Activated CD4-positive, alpha-beta memory T cell treated with anti-CD3 and anti-CD28 coated beads for 36 hours (primary cell): ENCODE results near the gene SLC25A44. TPM values are rescaled to one million over a fixed set of nuclear protein-coding genes. Genes with fewer than 3 reads are reported as not detected.

Source experiments
- CTCF ChIA-PET: fragments of 350-600 bp; sonication (Branson Sonifier 250); formaldehyde crosslinking; loops from one replicate; lab custom pipeline; 2021; ENCODE audit warnings: antibody characterized with exemption, inconsistent platforms; lab: Charles Lee
- POLR2A ChIA-PET: fragments of 350-600 bp; sonication (Branson Sonifier 250); formaldehyde crosslinking; loops from one replicate; lab custom pipeline; 2021; ENCODE audit warnings: antibody characterized with exemption; lab: Charles Lee
- DNase-seq: peaks from one replicate; pipeline ENCODE4 v3.0.0-alpha.2; 2020
- H3K27ac Mint-ChIP-seq: one replicate; pipeline ENCODE4 v1.8.0; 2021; ENCODE audit warnings: mixed read lengths
- H3K27me3 Mint-ChIP-seq: one replicate; pipeline ENCODE4 v1.8.0; 2021; ENCODE audit warnings: mixed read lengths
- H3K36me3 Mint-ChIP-seq: one replicate; pipeline ENCODE4 v1.8.0; 2021; ENCODE audit warnings: mixed read lengths
- H3K4me1 Mint-ChIP-seq: one replicate; pipeline ENCODE4 v1.8.0; 2021; ENCODE audit warnings: low read depth, mixed read lengths
- H3K4me3 Mint-ChIP-seq: one replicate; pipeline ENCODE4 v1.8.0; 2021; ENCODE audit warnings: mild to moderate bottlenecking, mixed read lengths
- H3K9me3 Mint-ChIP-seq: one replicate; pipeline ENCODE4 v1.8.0; 2021; ENCODE audit warnings: mixed read lengths
- intact Hi-C: fragments of 100-400 bp; cut with micrococcal nuclease; formaldehyde crosslinking; loops from one replicate; pipeline ENCODE4 v1.15.1; 2023
- total RNA-seq, 2 experiments: library from RNA; stranded (reverse); gene quantifications; one replicate each; pipeline ENCODE4 v1.2.3, GENCODE V29; 2021

SLC25A44 gene
- total RNA-seq, 2 experiments from 2014 or later, result 61.3 to 62.2 TPM

GRCh38 chr1:156249593-156249992, 55.7 kb downstream of the SLC25A44 start:
- CTCF ChIA-PET, result interaction anchor here (0.6 kb wide), 1 partner anchor 206 kb away, joined by 3 read pairs; no protein-coding TSS in a partner anchor
- Mint-ChIP-seq H3K27ac (no peak overlapping the region), H3K36me3 (peaks cover 18% of the 10 kb centered on the region), H3K27me3 (no peaks in the 10 kb centered on the region), H3K9me3 (no peaks in the 10 kb centered on the region), H3K4me1 (peaks cover 13% of the 10 kb centered on the region), H3K4me3 (no peak overlapping the region)
- intact Hi-C loops, result no loop called here
- DNase-seq, result no peak
- POLR2A ChIA-PET, result interaction anchor here (0.9 kb wide), 1 partner anchor 33 kb away, joined by 3 read pairs; the partner anchor contains the start of gene SMG5

- ChIA-PET POLR2A (interaction anchor here (0.5 to 1.3 kb wide), 2 partner anchors 21 to 58 kb away, joined by 3 to 4 read pairs; no protein-coding TSS in a partner anchor), CTCF (interaction anchor here (1.2 to 1.4 kb wide), 2 partner anchors 110 to 155 kb away, joined by 3 to 5 read pairs; no protein-coding TSS in a partner anchor)
- Mint-ChIP-seq H3K4me3 (no peak overlapping the region), H3K27me3 (no peaks in the 10 kb centered on the region), H3K4me1 (peaks cover 8% of the 10 kb centered on the region), H3K36me3 (peaks cover 24% of the 10 kb centered on the region), H3K27ac (peak overlapping the region; percentile 23), H3K9me3 (no peaks in the 10 kb centered on the region)
- DNase-seq, result no peak
- intact Hi-C loops, result no loop called here
These were observed 57.6 kb downstream of the SLC25A44 start for GRCh38 chr1:156251527-156251926.

- peaks cover 36% of the 10 kb centered on the region for H3K36me3 Mint-ChIP-seq
- peak overlapping the region; percentile 40 for H3K27ac Mint-ChIP-seq
These were observed 59.7 kb downstream of the SLC25A44 start for GRCh38 chr1:156253634-156254033.

GRCh38 chr1:156257711-156258110, 63.8 kb downstream of the SLC25A44 start:
- Mint-ChIP-seq H3K27ac (peak overlapping the region; percentile 10), H3K36me3 (peaks cover 52% of the 10 kb centered on the region), H3K4me1 (peaks cover 7% of the 10 kb centered on the region), H3K27me3 (no peaks in the 10 kb centered on the region), H3K9me3 (no peaks in the 10 kb centered on the region), H3K4me3 (no peak overlapping the region)
- intact Hi-C loops, result no loop called here
- POLR2A ChIA-PET, result no interaction called here
- DNase-seq, result no peak
- CTCF ChIA-PET, result interaction anchor here (0.7 kb wide), 1 partner anchor 16 kb away, joined by 3 read pairs; no protein-coding TSS in a partner anchor

More at GRCh38 chr1:156253634-156254033, 59.7 kb downstream of the SLC25A44 start:
- no peak for DNase-seq
- no peaks in the 10 kb centered on the region for H3K9me3 Mint-ChIP-seq
- ChIA-PET CTCF (interaction anchor here (0.7 to 1.1 kb wide), 2 partner anchors 8 to 29 kb away, joined by 3 to 4 read pairs; no protein-coding TSS in a partner anchor), POLR2A (no interaction called here)
- peaks cover 8% of the 10 kb centered on the region for H3K4me1 Mint-ChIP-seq
- no peak overlapping the region for H3K4me3 Mint-ChIP-seq
- no peaks in the 10 kb centered on the region for H3K27me3 Mint-ChIP-seq
- intact Hi-C loops, result no loop called here

- Mint-ChIP-seq H3K36me3 (peaks cover 56% of the 10 kb centered on the region), H3K4me1 (peaks cover 4% of the 10 kb centered on the region), H3K27ac (no peak overlapping the region), H3K27me3 (no peaks in the 10 kb centered on the region), H3K9me3 (no peaks in the 10 kb centered on the region), H3K4me3 (no peak overlapping the region)
- POLR2A ChIA-PET, result no interaction called here
- no peak for DNase-seq
- CTCF ChIA-PET, result no interaction called here
- intact Hi-C loops, result no loop called here
These were observed 65.0 kb downstream of the SLC25A44 start for GRCh38 chr1:156258859-156259258.

- no peaks in the 10 kb centered on the region for H3K27me3 Mint-ChIP-seq
- H3K4me1 Mint-ChIP-seq, result peaks cover 4% of the 10 kb centered on the region
- intact Hi-C loops, result no loop called here
- H3K27ac Mint-ChIP-seq, result peak overlapping the region; percentile 13
- H3K4me3 Mint-ChIP-seq, result no peak overlapping the region
- POLR2A ChIA-PET, result no interaction called here
- peaks cover 58% of the 10 kb centered on the region for H3K36me3 Mint-ChIP-seq
- no peak for DNase-seq
- CTCF ChIA-PET, result interaction anchor here (1.0 to 1.6 kb wide), 3 partner anchors 14 to 169 kb away, joined by 3 to 5 read pairs (median 4); no protein-coding TSS in a partner anchor
- no peaks in the 10 kb centered on the region for H3K9me3 Mint-ChIP-seq
These were observed 65.9 kb downstream of the SLC25A44 start for GRCh38 chr1:156259805-156260204.

- Mint-ChIP-seq H3K4me1 (peaks cover 4% of the 10 kb centered on the region), H3K4me3 (no peak overlapping the region), H3K36me3 (peaks cover 65% of the 10 kb centered on the region), H3K27me3 (no peaks in the 10 kb centered on the region), H3K9me3 (no peaks in the 10 kb centered on the region), H3K27ac (no peak overlapping the region)
- no peak for DNase-seq
- intact Hi-C loops, result no loop called here
- ChIA-PET POLR2A (no interaction called here), CTCF (interaction anchor here (1.3 to 1.6 kb wide), 2 partner anchors 120 to 170 kb away, joined by 4 to 5 read pairs; no protein-coding TSS in a partner anchor)
These were observed 67.0 kb downstream of the SLC25A44 start for GRCh38 chr1:156260896-156261295.

Other genes starting within 250 kb of the SLC25A44 start
- 100 to 1,000 TPM; 165 to 174 TPM for gene ARHGEF2, start 215.6 kb upstream of the SLC25A44 start, total RNA-seq
- 100 to 1,000 TPM; 171 to 175 TPM for gene SSR2, start 173.2 kb upstream of the SLC25A44 start, total RNA-seq
- gene UBQLN4, start 140.3 kb upstream of the SLC25A44 start, total RNA-seq, result 10 to 100 TPM; 32.7 to 32.9 TPM
- 10 to 100 TPM; 61.4 to 65.1 TPM for gene LAMTOR2, start 139.3 kb upstream of the SLC25A44 start, total RNA-seq
- gene RAB25, start 132.9 kb upstream of the SLC25A44 start, total RNA-seq, result under 1 TPM; 0.52 to 0.56 TPM
- under 1 TPM; 0.43 to 0.51 TPM for gene MEX3A, start 111.6 kb upstream of the SLC25A44 start, total RNA-seq
- 100 to 1,000 TPM; 210 to 211 TPM for gene LMNA, start 79.4 kb upstream of the SLC25A44 start, total RNA-seq
- gene SEMA4A, start 40.5 kb upstream of the SLC25A44 start, total RNA-seq, result 10 to 100 TPM; 68.2 to 75.1 TPM
- gene PMF1, start 18.9 kb downstream of the SLC25A44 start, total RNA-seq, result 100 to 1,000 TPM in 1 of 2 experiments, 10 to 100 TPM in 1; 99.5 to 105 TPM
- gene BGLAP, start 48.1 kb downstream of the SLC25A44 start, total RNA-seq, result 1 to 10 TPM in 1 of 2 experiments, under 1 TPM in 1; 0.90 to 2.3 TPM
- 1 to 10 TPM; 3.9 to 4.0 TPM for gene PAQR6, start 54.0 kb downstream of the SLC25A44 start, total RNA-seq
- gene SMG5, start 88.7 kb downstream of the SLC25A44 start, total RNA-seq, result 10 to 100 TPM; 65.1 to 68.0 TPM
- 1 to 10 TPM; 6.8 to 9.1 TPM for gene TMEM79, start 90.2 kb downstream of the SLC25A44 start, total RNA-seq
- 10 to 100 TPM; 13.0 to 14.8 TPM for gene GLMP, start 101.6 kb downstream of the SLC25A44 start, total RNA-seq
- gene VHLL, start 105.2 kb downstream of the SLC25A44 start, total RNA-seq, result not detected
- 100 to 1,000 TPM; 344 to 356 TPM for gene CCT3, start 144.2 kb downstream of the SLC25A44 start, total RNA-seq
- gene TSACC, start 144.4 kb downstream of the SLC25A44 start, total RNA-seq, result not detected
- gene RHBG, start 175.1 kb downstream of the SLC25A44 start, total RNA-seq, result not detected